Upper lobe of left lung (tissue), 6 donors: ENCODE measurements around the gene SLC6A19. TPM values are rescaled to one million over a fixed set of nuclear protein-coding genes. Genes with fewer than 3 reads are reported as not detected.

Source experiments
- ATAC-seq, 2 donors: fragments of 200-7000 bp; cut with Tn5 transposase; one replicate each; pipeline ENCODE4 v1.9.1; 2022; ENCODE audit warnings: mild to moderate bottlenecking in 2 of 2, moderate library complexity in 2 of 2; ENCODE audit not compliant: low FRiP score in 2 of 2
- DNase-seq, 2 donors: peaks; one replicate each; pipeline ENCODE4 v3.0.0-alpha.2; 2019 to 2020
- H3K27ac ChIP-seq, 4 donors: fragments of 200-600 bp; sonication (generic); one replicate each; pipeline ENCODE4 v1.5.1; 2016 to 2019
- H3K27me3 ChIP-seq, 4 donors: fragments of 200-600 bp; sonication (generic); one replicate each; pipeline ENCODE4 v1.5.1; 2017 to 2019
- H3K36me3 ChIP-seq, 4 donors: fragments of 200-600 bp; sonication (generic); one replicate each; pipeline ENCODE4 v1.5.1; 2016 to 2019
- H3K4me1 ChIP-seq, 4 donors: fragments of 200-600 bp; sonication (generic); one replicate each; pipeline ENCODE4 v1.5.1; 2018 to 2019
- H3K4me3 ChIP-seq, 4 donors: fragments of 200-600 bp; sonication (generic); one replicate each; pipeline ENCODE4 v1.5.1; 2017 to 2019; ENCODE audit warnings: mild to moderate bottlenecking in 2 of 4, moderate library complexity in 1 of 4
- H3K9me3 ChIP-seq, 4 donors: fragments of 200-600 bp; sonication (generic); one replicate each; pipeline ENCODE4 v1.5.1; 2018 to 2019
- EP300 ChIP-seq, 4 donors: sonication (generic); formaldehyde crosslinking; IDR thresholded peaks; one replicate each; pipeline ENCODE4 v1.5.1; 2017; ENCODE audit warnings: antibody characterized with exemption in 4 of 4, control low read depth in 2 of 4
- POLR2A ChIP-seq, 4 donors: fragments of 450-650 bp; IDR thresholded peaks; one replicate each; pipeline ENCODE4 v1.5.1; 2016 to 2017; ENCODE audit warnings: antibody characterized with exemption in 4 of 4, mild to moderate bottlenecking in 2 of 4
- POLR2AphosphoS5 ChIP-seq, 2 donors: sonication (generic); formaldehyde crosslinking; IDR thresholded peaks; one replicate each; pipeline ENCODE4 v1.5.1; 2017; ENCODE audit warnings: antibody characterized with exemption in 2 of 2
- WGBS, 2 donors: methylation state at CpG; one replicate each; pipeline ENCODE4 v1.1.5; 2017 to 2018; 5-methylcytosine and 5-hydroxymethylcytosine counted together
- total RNA-seq, 6 donors: library from RNA; depleted of rRNA in 4 of 6; stranded (reverse); fragments of >200 nt in 4 of 6; gene quantifications; one replicate each; pipeline versions ENCODE4 v1.1.0 to v1.2.1, GENCODE V29; 2016 to 2021
- TF ChIP-seq, protein P1 (sequence below), 6 experiments: fragments of 450-650 bp in 4 of 6; fragments of 200-600 bp in 2 of 6; sonication (generic) in 2 of 6; IDR thresholded peaks; one replicate each; pipeline ENCODE4 v1.5.1; 2016 to 2019; ENCODE audit warnings: antibody characterized with exemption in 6 of 6
- donor health status: DM: no; HTN: no; CAD: no; lungs with moderate emphysema.
- donor health status: DM: no; HTN: yes; CAD: no; lungs with severe emphysema.

The SLC6A19 gene
- total RNA-seq, 6 donors from 2014 or later = 0.03 to 0.06 TPM; not detected in 4

DNA sequence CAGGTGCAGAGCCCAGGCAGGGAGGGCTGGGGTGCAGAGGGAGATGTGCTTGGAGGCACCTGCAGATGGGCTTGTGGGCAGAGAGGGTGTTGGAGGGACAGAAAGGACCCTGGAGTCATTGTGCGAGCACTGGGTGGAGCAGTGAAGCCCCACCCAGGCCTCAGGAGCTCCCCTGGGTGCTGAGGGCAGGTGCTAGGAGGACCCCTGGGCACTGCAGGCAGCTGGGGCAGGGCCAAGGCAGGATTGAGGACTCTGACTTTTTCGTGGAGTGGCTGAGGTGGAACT is 13.5 kb downstream of the SLC6A19 start:
- Histone ChIP-seq H3K4me3 (no peak overlapping the region), H3K36me3 (no peaks in the 10 kb centered on the region), H3K4me1 (no peaks in the 10 kb centered on the region), H3K27ac (no peak overlapping the region), H3K27me3 (no peaks in the 10 kb centered on the region), H3K9me3 (no peaks in the 10 kb centered on the region)
- ATAC-seq (no peak), DNase-seq (no peak)
- TF ChIP-seq POLR2AphosphoS5 (IDR thresholded peaks at IDR 0.05) (no peak), EP300 (IDR thresholded peaks at IDR 0.05) (no peak), POLR2A (IDR thresholded peaks at IDR 0.05) (no peak)
- TF ChIP-seq, protein P1, sequence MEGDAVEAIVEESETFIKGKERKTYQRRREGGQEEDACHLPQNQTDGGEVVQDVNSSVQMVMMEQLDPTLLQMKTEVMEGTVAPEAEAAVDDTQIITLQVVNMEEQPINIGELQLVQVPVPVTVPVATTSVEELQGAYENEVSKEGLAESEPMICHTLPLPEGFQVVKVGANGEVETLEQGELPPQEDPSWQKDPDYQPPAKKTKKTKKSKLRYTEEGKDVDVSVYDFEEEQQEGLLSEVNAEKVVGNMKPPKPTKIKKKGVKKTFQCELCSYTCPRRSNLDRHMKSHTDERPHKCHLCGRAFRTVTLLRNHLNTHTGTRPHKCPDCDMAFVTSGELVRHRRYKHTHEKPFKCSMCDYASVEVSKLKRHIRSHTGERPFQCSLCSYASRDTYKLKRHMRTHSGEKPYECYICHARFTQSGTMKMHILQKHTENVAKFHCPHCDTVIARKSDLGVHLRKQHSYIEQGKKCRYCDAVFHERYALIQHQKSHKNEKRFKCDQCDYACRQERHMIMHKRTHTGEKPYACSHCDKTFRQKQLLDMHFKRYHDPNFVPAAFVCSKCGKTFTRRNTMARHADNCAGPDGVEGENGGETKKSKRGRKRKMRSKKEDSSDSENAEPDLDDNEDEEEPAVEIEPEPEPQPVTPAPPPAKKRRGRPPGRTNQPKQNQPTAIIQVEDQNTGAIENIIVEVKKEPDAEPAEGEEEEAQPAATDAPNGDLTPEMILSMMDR (IDR thresholded peaks at IDR 0.05) = no peak
- 70 to 80% methylated on average over 2 of the region's 2 CpGs for WGBS, 2 donors

DNA sequence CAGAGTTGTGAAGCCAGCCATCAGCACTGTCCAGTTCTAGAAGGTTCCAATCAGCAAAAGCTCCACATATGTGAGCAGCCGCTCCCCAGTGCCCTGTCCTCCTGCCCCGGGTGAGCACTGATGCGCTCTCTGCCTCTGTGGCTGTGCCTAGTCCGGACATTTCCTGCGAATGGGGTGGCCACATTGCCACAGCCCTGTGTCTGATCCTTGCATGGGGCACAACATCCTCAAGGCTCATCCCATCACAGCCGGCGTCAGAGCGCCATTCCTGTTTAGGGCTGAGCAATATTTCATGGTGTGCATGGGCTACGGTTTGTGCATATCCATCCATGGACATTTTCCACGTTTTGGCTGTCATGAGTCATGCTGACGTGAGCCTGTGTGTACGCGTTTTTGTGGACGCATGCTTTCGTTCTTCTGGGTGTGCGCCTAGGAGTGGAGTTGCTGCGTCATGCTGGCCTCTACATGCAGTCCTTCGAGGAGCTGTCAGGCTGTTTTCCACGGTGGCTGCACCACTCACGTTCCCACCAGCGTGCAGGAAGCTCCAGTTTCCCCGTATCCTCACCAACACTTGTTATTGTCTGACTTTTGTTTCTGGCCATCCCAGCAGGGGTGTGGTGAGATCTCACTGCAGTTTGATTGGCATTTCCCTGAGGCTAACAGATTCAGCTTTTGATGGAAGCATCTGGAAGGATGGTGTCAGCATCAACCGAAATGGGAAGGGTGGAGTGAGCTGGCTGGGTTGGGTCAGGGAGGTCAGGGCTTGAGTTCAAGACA is 14.1 kb downstream of the SLC6A19 start:
- Histone ChIP-seq H3K36me3 (no peaks in the 10 kb centered on the region), H3K4me3 (no peak overlapping the region), H3K9me3 (no peaks in the 10 kb centered on the region), H3K27me3 (no peaks in the 10 kb centered on the region), H3K27ac (no peak overlapping the region), H3K4me1 (no peaks in the 10 kb centered on the region)
- WGBS, 2 donors = 93 to 95% methylated on average over 23 of the region's 23 CpGs
- no peak for ATAC-seq
- TF ChIP-seq, protein P1 (IDR thresholded peaks at IDR 0.05) = no peak
- no peak for TF ChIP-seq POLR2A (IDR thresholded peaks at IDR 0.05)
- no peak for TF ChIP-seq POLR2AphosphoS5 (IDR thresholded peaks at IDR 0.05)
- TF ChIP-seq EP300 (IDR thresholded peaks at IDR 0.05) = no peak
- no peak for DNase-seq

DNA sequence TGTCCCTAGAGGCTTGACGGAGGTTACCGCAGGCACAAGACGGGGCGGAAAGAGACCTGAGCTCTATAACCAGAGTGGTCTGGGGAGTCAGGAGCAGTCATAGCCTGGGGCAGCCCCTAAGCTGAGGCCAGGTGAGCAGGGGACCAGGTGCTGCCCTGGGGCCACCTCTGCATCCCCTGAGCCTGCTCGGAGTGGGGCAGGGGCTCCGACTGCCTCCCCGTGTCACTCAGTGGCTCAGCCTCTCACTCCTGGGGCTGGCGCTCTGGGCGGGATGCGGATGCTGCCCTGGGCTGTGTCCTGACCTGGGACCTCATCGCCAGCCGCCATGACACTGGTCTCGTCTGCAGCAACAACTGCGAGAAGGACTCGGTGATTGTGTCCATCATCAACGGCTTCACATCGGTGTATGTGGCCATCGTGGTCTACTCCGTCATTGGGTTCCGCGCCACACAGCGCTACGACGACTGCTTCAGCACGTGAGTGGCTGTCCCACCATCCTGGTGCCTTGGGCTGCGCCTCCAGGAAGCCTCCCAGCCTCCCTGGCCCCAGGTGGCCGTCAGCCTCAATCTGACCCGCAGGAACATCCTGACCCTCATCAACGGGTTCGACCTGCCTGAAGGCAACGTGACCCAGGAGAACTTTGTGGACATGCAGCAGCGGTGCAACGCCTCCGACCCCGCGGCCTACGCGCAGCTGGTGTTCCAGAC is 15.0 kb downstream of the SLC6A19 start:
- no peak overlapping the region for H3K4me3 ChIP-seq
- H3K36me3 ChIP-seq = no peaks in the 10 kb centered on the region
- TF ChIP-seq POLR2AphosphoS5 (IDR thresholded peaks at IDR 0.05) = no peak
- H3K27me3 ChIP-seq = no peaks in the 10 kb centered on the region
- no peaks in the 10 kb centered on the region for H3K9me3 ChIP-seq
- ATAC-seq (no peak), DNase-seq (peak in 1 of 2 donors; percentile 69)
- H3K27ac ChIP-seq = no peak overlapping the region
- H3K4me1 ChIP-seq = no peaks in the 10 kb centered on the region
- 92 to 98% methylated on average over 9 to 31 of the region's 38 CpGs for WGBS, 2 donors

DNA sequence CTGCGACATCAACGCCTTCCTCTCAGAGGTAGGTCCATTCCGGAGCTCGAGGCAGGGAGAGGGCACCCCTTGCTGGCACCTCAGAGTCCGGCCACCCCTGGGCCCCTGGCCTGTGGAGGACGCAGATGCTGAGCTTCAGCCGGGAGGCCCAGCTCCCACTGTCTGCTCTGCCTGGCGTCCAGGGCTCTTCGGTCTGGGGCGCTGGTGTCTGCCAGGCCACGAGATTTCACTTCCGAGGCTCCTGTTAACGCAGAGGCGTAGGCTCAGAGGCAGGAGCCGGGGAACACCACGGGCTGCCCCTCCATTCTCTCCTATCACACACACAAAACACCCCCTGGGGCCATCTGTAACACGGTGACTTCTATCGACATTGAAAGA is 15.5 kb downstream of the SLC6A19 start:
- Histone ChIP-seq H3K36me3 (no peaks in the 10 kb centered on the region), H3K4me1 (no peaks in the 10 kb centered on the region), H3K9me3 (no peaks in the 10 kb centered on the region), H3K27me3 (no peaks in the 10 kb centered on the region), H3K4me3 (no peak overlapping the region), H3K27ac (no peak overlapping the region)
- DNase-seq (peak in 1 of 2 donors; percentile 83), ATAC-seq (no peak)
- 83 to 86% methylated on average over 11 to 18 of the region's 18 CpGs for WGBS, 2 donors
- TF ChIP-seq POLR2A (IDR thresholded peaks at IDR 0.05) (no peak), EP300 (IDR thresholded peaks at IDR 0.05) (no peak), POLR2AphosphoS5 (IDR thresholded peaks at IDR 0.05) (no peak)
- TF ChIP-seq, protein P1 (IDR thresholded peaks at IDR 0.05) = no peak

DNA sequence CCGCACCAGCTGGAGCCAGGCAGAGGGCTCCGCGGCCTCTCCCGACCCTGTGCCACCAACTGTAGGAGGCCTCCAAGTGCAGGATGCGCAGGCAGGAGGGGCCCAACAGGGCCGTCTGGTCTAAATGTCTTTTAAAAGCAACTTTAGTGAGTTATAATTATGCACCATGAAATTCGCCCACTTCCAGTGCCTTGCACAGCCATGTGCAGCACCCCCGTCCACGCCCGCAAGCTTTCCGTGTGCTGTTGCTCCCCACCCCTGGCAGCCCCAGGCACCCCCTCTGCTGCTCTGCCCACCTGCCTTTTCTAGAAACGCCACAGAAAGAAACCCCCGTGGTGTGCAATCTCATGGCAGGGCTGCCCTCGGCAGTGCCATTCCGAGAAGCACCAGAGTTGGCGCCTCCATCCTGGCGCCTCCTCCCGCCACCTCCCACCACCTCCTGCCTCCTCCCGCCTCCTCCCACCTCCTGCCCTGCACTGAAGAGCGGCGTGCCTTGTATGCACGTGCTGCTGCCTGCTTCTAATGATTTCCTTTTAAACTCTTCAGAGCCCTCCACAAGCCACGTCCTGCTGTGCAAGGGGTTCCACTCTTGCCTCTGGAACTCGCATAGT is 16.3 kb downstream of the SLC6A19 start:
- TF ChIP-seq POLR2A (IDR thresholded peaks at IDR 0.05) (no peak), POLR2AphosphoS5 (IDR thresholded peaks at IDR 0.05) (no peak), EP300 (IDR thresholded peaks at IDR 0.05) (no peak)
- TF ChIP-seq, protein P1 (IDR thresholded peaks at IDR 0.05) = no peak
- Histone ChIP-seq H3K36me3 (no peaks in the 10 kb centered on the region), H3K4me3 (no peak overlapping the region), H3K9me3 (no peaks in the 10 kb centered on the region), H3K27me3 (no peaks in the 10 kb centered on the region), H3K27ac (no peak overlapping the region), H3K4me1 (no peaks in the 10 kb centered on the region)
- ATAC-seq (no peak), DNase-seq (peak in 1 of 2 donors; percentile 61)
- 37 to 48% methylated on average over 19 to 24 of the region's 24 CpGs for WGBS, 2 donors
